GM23338 (cell line): Measurements from ENCODE around the gene ASPRV1. TPM values are rescaled to one million over a fixed set of nuclear protein-coding genes. Genes with fewer than 3 reads are reported as not detected.
"Not testable (repeated sequence)": the region's sequence is repeated elsewhere in the genome, so short reads cannot be mapped to it uniquely, and the experiment has no call there.

Source experiments
- ATAC-seq: fragments of 200-7000 bp; cut with Tn5 transposase; 3 replicates; pipeline ENCODE4 v1.9.1; 2020
- DNase-seq: peaks from one replicate; pipeline ENCODE4 v3.0.0-alpha.2; 2015; ENCODE audit warnings: low spot score
- H2AFZ ChIP-seq: fragments of 200-600 bp; sonication (generic); 2 replicates; pipeline ENCODE4 v1.8.0; 2016; ENCODE audit warnings: antibody characterized with exemption, mild to moderate bottlenecking, moderate library complexity
- H3F3A ChIP-seq: fragments of 200-600 bp; sonication (generic); replicated peaks from 2 replicates; pipeline ENCODE4 v1.8.0; 2017; ENCODE audit warnings: antibody characterized with exemption, mixed run types, low read depth
- H3K27ac ChIP-seq: fragments of 200-600 bp; sonication (generic); 2 replicates; pipeline ENCODE4 v1.6.1; 2016; ENCODE audit warnings: low read depth
- H3K27me3 ChIP-seq: fragments of 200-600 bp; sonication (generic); 2 replicates; pipeline ENCODE4 v1.8.0; 2016; ENCODE audit warnings: mild to moderate bottlenecking, mixed run types, moderate library complexity; ENCODE audit not compliant: insufficient read depth
- H3K36me3 ChIP-seq: fragments of 200-600 bp; sonication (generic); 2 replicates; pipeline ENCODE4 v1.8.0; 2016; ENCODE audit warnings: mild to moderate bottlenecking; ENCODE audit not compliant: insufficient read depth
- H3K4me1 ChIP-seq: fragments of 200-600 bp; sonication (generic); 2 replicates; pipeline ENCODE4 v1.8.0; 2016; ENCODE audit warnings: mild to moderate bottlenecking, moderate library complexity; ENCODE audit not compliant: insufficient read depth
- H3K4me2 ChIP-seq: fragments of 200-600 bp; sonication (generic); 2 replicates; pipeline ENCODE4 v1.7.1; 2017; ENCODE audit warnings: mixed run types
- H3K4me3 ChIP-seq: fragments of 200-600 bp; sonication (generic); 2 replicates; pipeline ENCODE4 v1.6.1; 2016; ENCODE audit warnings: mixed run types
- H3K79me2 ChIP-seq: fragments of 200-600 bp; sonication (generic); replicated peaks from 2 replicates; pipeline ENCODE4 v1.8.0; 2017; ENCODE audit warnings: mild to moderate bottlenecking; ENCODE audit not compliant: insufficient read depth
- H3K9me2 ChIP-seq: fragments of 200-600 bp; sonication (generic); 2 replicates; pipeline ENCODE4 v1.8.0; 2017; ENCODE audit not compliant: insufficient read depth
- H4K20me1 ChIP-seq: fragments of 200-600 bp; sonication (generic); replicated peaks from 2 replicates; pipeline ENCODE4 v1.8.0; 2017; ENCODE audit warnings: mild to moderate bottlenecking; ENCODE audit not compliant: insufficient read depth
- H3K27ac Mint-ChIP-seq: 2 replicates; pipeline ENCODE4 v1.8.0; 2020; ENCODE audit warnings: inconsistent platforms, mild to moderate bottlenecking, moderate library complexity, mixed read lengths
- H3K27me3 Mint-ChIP-seq: 3 replicates; pipeline ENCODE4 v1.8.0; 2022; ENCODE audit warnings: low read depth, mild to moderate bottlenecking, moderate library complexity, mixed read lengths, inconsistent platforms; ENCODE audit not compliant: insufficient read depth, poor library complexity
- H3K36me3 Mint-ChIP-seq: 3 replicates; pipeline ENCODE4 v1.8.0; 2021; ENCODE audit warnings: low read depth, mild to moderate bottlenecking, inconsistent platforms, moderate library complexity, mixed read lengths
- H3K4me1 Mint-ChIP-seq: 3 replicates; pipeline ENCODE4 v1.8.0; 2020; ENCODE audit warnings: mild to moderate bottlenecking, inconsistent platforms, mixed read lengths
- H3K4me3 Mint-ChIP-seq: 3 replicates; pipeline ENCODE4 v1.8.0; 2021; ENCODE audit warnings: moderate library complexity, mild to moderate bottlenecking, inconsistent platforms, mixed read lengths
- H3K9me3 Mint-ChIP-seq: 3 replicates; pipeline ENCODE4 v1.8.0; 2020; ENCODE audit warnings: moderate library complexity, mild to moderate bottlenecking, inconsistent platforms, mixed read lengths
- CREB1 ChIP-seq: fragments of 250-450 bp; sonication (Bioruptor Pico); IDR thresholded peaks from 2 replicates; pipeline ENCODE4 v1.5.0; 2020; ENCODE audit warnings: low read depth, mild to moderate bottlenecking, moderate library complexity
- CTCF ChIP-seq, 2 experiments: fragments of 200-600 bp in 1 of 2; sonication (generic) in 1 of 2; conservative IDR thresholded peaks; 2 replicates each; pipeline versions ENCODE4 v1.5.1 to v1.6.1; 2016 to 2017; ENCODE audit warnings: antibody characterized with exemption in 2 of 2, low read depth in 2 of 2, mild to moderate bottlenecking in 2 of 2, moderate library complexity in 1 of 2
- ETS1 ChIP-seq: IDR thresholded peaks from 2 replicates; pipeline ENCODE4 v1.6.1; 2016; ENCODE audit warnings: antibody characterized with exemption
- EZH2 ChIP-seq: fragments of 200-600 bp; sonication (generic); IDR thresholded peaks from one replicate; pipeline ENCODE4 v1.8.0; 2017; ENCODE audit warnings: antibody characterized with exemption, mild to moderate bottlenecking, low read depth; ENCODE audit not compliant: unreplicated experiment
- JUNB ChIP-seq: IDR thresholded peaks from one replicate; pipeline ENCODE4 v1.6.1; 2016; ENCODE audit warnings: antibody characterized with exemption; ENCODE audit not compliant: unreplicated experiment
- STAT1 ChIP-seq: IDR thresholded peaks from one replicate; pipeline ENCODE4 v1.6.1; 2016; ENCODE audit warnings: antibody characterized with exemption; ENCODE audit not compliant: unreplicated experiment
- ZNF114 ChIP-seq: fragments of 250-450 bp; sonication (Bioruptor Pico); IDR thresholded peaks from 2 replicates; pipeline ENCODE4 v1.5.0; 2020; ENCODE audit warnings: mild to moderate bottlenecking, moderate library complexity
- ZNF331 ChIP-seq: fragments of 250-450 bp; sonication (Bioruptor Pico); IDR thresholded peaks from 2 replicates; pipeline ENCODE4 v1.5.0; 2020; ENCODE audit warnings: low read depth, mild to moderate bottlenecking, moderate library complexity
- ZNF462 ChIP-seq: fragments of 250-450 bp; sonication (Bioruptor Pico); IDR thresholded peaks from 2 replicates; pipeline ENCODE4 v1.5.0; 2020; ENCODE audit warnings: mild to moderate bottlenecking, moderate library complexity
- polyA plus RNA-seq: library from polyadenylated mRNA; unstranded; fragments of >200 nt; fragmentation: Nextera tagmentation; extraction: Ambion mirVana; gene quantifications from 2 replicates; pipeline ENCODE4 v1.2.1, GENCODE V29; 2016
- total RNA-seq: library from RNA; depleted of rRNA; stranded (reverse); fragments of >200 nt; shearing (Covaris generic); gene quantifications from 2 replicates; pipeline ENCODE4 v1.2.3, GENCODE V29; 2014

ASPRV1 gene
- total and polyA plus RNA-seq, 2 experiments from 2014 or later, result 0.60 to 1.4 TPM

- no peak for ATAC-seq
- no peaks in the 10 kb centered on the region for H3K9me2 ChIP-seq
- no peak overlapping the region for H3K27ac ChIP-seq
- DNase-seq, result no peak
- Mint-ChIP-seq H3K27ac (no peak overlapping the region), H3K9me3 (no peaks in the 10 kb centered on the region), H3K4me3 (no peak overlapping the region), H3K4me1 (peaks cover 3% of the 10 kb centered on the region; the same call in 1 of the 3 replicates), H3K36me3 (no peaks in the 10 kb centered on the region), H3K27me3 (peaks cover under 1% of the 10 kb centered on the region)
- no peaks in the 10 kb centered on the region for H3K27me3 ChIP-seq
- peak overlapping the region; percentile 23; the same call in 1 of the 2 replicates for H2AFZ ChIP-seq
- no peaks in the 10 kb centered on the region for H3K79me2 ChIP-seq
- H3K4me2 ChIP-seq, result no peak overlapping the region
- H3K36me3 ChIP-seq, result no peaks in the 10 kb centered on the region
- no peak for TF ChIP-seq EZH2
- no peak for TF ChIP-seq CREB1
- TF ChIP-seq JUNB, result no peak
- no peak for TF ChIP-seq ZNF114 (CRISPR knock-in tag)
- TF ChIP-seq ZNF331 (CRISPR knock-in tag), result no peak
- no peak for TF ChIP-seq ETS1
- TF ChIP-seq ZNF462 (CRISPR knock-in tag), result no peak
- TF ChIP-seq STAT1, result no peak
- TF ChIP-seq CTCF (conservative IDR thresholded peaks at IDR 0.05; ENCODE audit: low read depth in 2 of 2), result no peak
- no peaks in the 10 kb centered on the region for H3K4me1 ChIP-seq
- 0 out of 2 replicates have a peak, but pooled peaks cover 3% of the 10 kb centered on the region for H3F3A ChIP-seq
- H3K4me3 ChIP-seq, result no peak overlapping the region
- no peaks in the 10 kb centered on the region; the same call in 1 of the 2 replicates for H4K20me1 ChIP-seq
Observed at GRCh38 chr2:69952336-69953115, 8.9 kb downstream of the ASPRV1 start.

GRCh38 chr2:69950671-69951070, 10.8 kb downstream of the ASPRV1 start:
- H3F3A ChIP-seq, H3K27me3 ChIP-seq, H3K4me3 Mint-ChIP-seq, H3K27ac ChIP-seq, H3K36me3 Mint-ChIP-seq, H4K20me1 ChIP-seq, H3K79me2 ChIP-seq, H2AFZ ChIP-seq, H3K9me3 Mint-ChIP-seq, DNase-seq, H3K36me3 ChIP-seq, H3K4me1 ChIP-seq, H3K27ac Mint-ChIP-seq, H3K9me2 ChIP-seq, H3K4me1 Mint-ChIP-seq, H3K4me3 ChIP-seq, ATAC-seq, H3K4me2 ChIP-seq, H3K27me3 Mint-ChIP-seq: not testable (repeated sequence)
